K562 (cell line): Measurements from ENCODE around the gene XRN1.

Source experiments
- CHD2 ChIP-seq: IDR thresholded peaks from 2 replicates; pipeline ENCODE4 v1.6.1; 2011; ENCODE audit warnings: low read depth, low read length
- CHD4 ChIP-seq: fragments of 200-600 bp; sonication (generic); IDR thresholded peaks from 3 replicates; pipeline ENCODE4 v1.6.1; 2012; ENCODE audit warnings: low read depth, mild to moderate bottlenecking, mixed read lengths, low read length, inconsistent platforms; ENCODE audit not compliant: insufficient read depth, insufficient replicate concordance, poor library complexity, severe bottlenecking
- HDAC2 ChIP-seq: fragments of 450-650 bp; IDR thresholded peaks from 2 replicates; pipeline ENCODE4 v1.6.1; 2016; ENCODE audit warnings: mild to moderate bottlenecking
- TF ChIP-seq, protein P1 (sequence below): fragments of 450-650 bp; IDR thresholded peaks from 2 replicates; pipeline ENCODE4 v1.6.1; 2016
- TF ChIP-seq, protein P2 (sequence below): fragments of 450-650 bp; IDR thresholded peaks from 2 replicates; pipeline ENCODE4 v1.6.1; 2016; ENCODE audit warnings: mild to moderate bottlenecking

DNA sequence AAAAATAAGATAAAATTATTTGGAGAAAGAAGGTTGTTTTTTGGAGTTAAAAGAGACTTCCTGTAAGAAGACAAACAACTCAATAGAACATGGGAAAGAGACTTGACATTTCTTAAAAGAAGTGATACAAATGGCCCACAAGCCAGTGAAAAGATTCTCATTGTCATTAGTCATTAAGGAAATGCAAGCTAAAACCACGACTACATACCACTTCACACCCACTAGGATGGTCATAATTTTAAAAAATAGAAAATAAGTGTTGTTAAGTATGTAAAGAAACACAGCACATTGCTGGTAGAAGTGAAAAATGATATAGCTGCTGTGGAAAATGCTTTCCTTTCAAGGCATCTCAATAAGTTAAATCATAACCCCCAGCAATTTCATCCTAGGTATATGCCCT is 178.1 kb downstream of the XRN1 start:
- TF ChIP-seq CHD2 (no peak), CHD4 (no peak), HDAC2 (no peak)
- TF ChIP-seq, protein P1, sequence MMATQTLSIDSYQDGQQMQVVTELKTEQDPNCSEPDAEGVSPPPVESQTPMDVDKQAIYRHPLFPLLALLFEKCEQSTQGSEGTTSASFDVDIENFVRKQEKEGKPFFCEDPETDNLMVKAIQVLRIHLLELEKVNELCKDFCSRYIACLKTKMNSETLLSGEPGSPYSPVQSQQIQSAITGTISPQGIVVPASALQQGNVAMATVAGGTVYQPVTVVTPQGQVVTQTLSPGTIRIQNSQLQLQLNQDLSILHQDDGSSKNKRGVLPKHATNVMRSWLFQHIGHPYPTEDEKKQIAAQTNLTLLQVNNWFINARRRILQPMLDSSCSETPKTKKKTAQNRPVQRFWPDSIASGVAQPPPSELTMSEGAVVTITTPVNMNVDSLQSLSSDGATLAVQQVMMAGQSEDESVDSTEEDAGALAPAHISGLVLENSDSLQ: no peak
- TF ChIP-seq, protein P2, sequence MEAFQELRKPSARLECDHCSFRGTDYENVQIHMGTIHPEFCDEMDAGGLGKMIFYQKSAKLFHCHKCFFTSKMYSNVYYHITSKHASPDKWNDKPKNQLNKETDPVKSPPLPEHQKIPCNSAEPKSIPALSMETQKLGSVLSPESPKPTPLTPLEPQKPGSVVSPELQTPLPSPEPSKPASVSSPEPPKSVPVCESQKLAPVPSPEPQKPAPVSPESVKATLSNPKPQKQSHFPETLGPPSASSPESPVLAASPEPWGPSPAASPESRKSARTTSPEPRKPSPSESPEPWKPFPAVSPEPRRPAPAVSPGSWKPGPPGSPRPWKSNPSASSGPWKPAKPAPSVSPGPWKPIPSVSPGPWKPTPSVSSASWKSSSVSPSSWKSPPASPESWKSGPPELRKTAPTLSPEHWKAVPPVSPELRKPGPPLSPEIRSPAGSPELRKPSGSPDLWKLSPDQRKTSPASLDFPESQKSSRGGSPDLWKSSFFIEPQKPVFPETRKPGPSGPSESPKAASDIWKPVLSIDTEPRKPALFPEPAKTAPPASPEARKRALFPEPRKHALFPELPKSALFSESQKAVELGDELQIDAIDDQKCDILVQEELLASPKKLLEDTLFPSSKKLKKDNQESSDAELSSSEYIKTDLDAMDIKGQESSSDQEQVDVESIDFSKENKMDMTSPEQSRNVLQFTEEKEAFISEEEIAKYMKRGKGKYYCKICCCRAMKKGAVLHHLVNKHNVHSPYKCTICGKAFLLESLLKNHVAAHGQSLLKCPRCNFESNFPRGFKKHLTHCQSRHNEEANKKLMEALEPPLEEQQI: no peak
